ENCODE data around the gene KCNH5.
"Not testable (repeated sequence)": the region's sequence is repeated elsewhere in the genome, so short reads cannot be mapped to it uniquely, and the experiment has no call there.

DNA sequence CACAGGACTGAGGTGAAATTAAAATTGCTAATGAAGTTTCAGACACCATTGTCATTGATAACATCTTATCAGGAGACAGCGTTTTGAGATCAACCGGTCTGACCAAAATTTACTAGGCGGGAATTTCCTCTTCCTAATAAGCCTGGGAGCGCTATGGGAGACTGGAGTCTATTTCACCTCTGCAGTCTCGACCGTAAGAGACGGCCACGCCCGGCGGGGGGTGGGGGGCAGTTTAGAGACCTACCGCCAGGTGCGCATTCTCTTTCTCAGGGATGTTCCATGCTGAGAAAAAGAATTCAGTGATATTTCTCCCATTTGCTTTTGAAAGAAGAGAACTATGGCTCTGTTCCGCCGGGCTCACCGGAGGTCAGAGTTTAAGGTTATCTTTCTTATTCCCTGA, 263.9 kb downstream of the KCNH5 start:
- TF ChIP-seq, protein P1, sequence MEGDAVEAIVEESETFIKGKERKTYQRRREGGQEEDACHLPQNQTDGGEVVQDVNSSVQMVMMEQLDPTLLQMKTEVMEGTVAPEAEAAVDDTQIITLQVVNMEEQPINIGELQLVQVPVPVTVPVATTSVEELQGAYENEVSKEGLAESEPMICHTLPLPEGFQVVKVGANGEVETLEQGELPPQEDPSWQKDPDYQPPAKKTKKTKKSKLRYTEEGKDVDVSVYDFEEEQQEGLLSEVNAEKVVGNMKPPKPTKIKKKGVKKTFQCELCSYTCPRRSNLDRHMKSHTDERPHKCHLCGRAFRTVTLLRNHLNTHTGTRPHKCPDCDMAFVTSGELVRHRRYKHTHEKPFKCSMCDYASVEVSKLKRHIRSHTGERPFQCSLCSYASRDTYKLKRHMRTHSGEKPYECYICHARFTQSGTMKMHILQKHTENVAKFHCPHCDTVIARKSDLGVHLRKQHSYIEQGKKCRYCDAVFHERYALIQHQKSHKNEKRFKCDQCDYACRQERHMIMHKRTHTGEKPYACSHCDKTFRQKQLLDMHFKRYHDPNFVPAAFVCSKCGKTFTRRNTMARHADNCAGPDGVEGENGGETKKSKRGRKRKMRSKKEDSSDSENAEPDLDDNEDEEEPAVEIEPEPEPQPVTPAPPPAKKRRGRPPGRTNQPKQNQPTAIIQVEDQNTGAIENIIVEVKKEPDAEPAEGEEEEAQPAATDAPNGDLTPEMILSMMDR (conservative IDR thresholded peaks at IDR 0.05 in 1 of 2, IDR thresholded peaks at IDR 0.05 in 1 of 2; ENCODE audit: low read depth in 1 of 2, low read length in 2 of 2): not testable (repeated sequence)
- TF ChIP-seq EZH2 (IDR thresholded peaks at IDR 0.05; ENCODE audit: low read length, missing control alignments): not testable (repeated sequence)

Data from fibroblast of lung (primary cell).